SK-N-SH treated with all-trans-retinoic acid at 6 μM for 48 hours (cell line): ENCODE results near the gene SMIM13.

Experiments used
- ARNTL ChIP-seq: fragments of 450-650 bp; formaldehyde crosslinking; IDR thresholded peaks from 2 replicates; pipeline ENCODE4 v1.5.0; 2020; ENCODE audit warnings: low read depth, mild to moderate bottlenecking, moderate library complexity, borderline replicate concordance
- BACH2 ChIP-seq: fragments of 250-450 bp; sonication (Bioruptor Pico); IDR thresholded peaks from 2 replicates; pipeline ENCODE4 v1.9.0; 2021; ENCODE audit warnings: mild to moderate bottlenecking, borderline replicate concordance
- GLIS3 ChIP-seq: fragments of 250-450 bp; sonication (Bioruptor Pico); IDR thresholded peaks from 2 replicates; pipeline ENCODE4 v1.5.0; 2020; ENCODE audit warnings: mild to moderate bottlenecking, moderate library complexity
- ISL1 ChIP-seq: fragments of 250-450 bp; sonication (Bioruptor Pico); IDR thresholded peaks from 2 replicates; pipeline ENCODE4 v2.1.2; 2022; ENCODE audit warnings: mild to moderate bottlenecking, moderate library complexity
- RARB ChIP-seq: fragments of 250-450 bp; sonication (Bioruptor Pico); IDR thresholded peaks from 2 replicates; pipeline ENCODE4 v1.8.0; 2021; ENCODE audit warnings: mild to moderate bottlenecking, moderate library complexity
- ZFP30 ChIP-seq: fragments of 450-650 bp; formaldehyde crosslinking; IDR thresholded peaks from 2 replicates; pipeline ENCODE4 v1.5.0; 2022; ENCODE audit warnings: mild to moderate bottlenecking, moderate library complexity
- TF ChIP-seq, protein P1 (sequence below): fragments of 250-450 bp; sonication (Bioruptor Pico); IDR thresholded peaks from 2 replicates; pipeline ENCODE4 v1.5.1; 2020; ENCODE audit warnings: low read depth, mild to moderate bottlenecking, moderate library complexity
- TF ChIP-seq, protein P2 (sequence below): fragments of 250-450 bp; sonication (Bioruptor Pico); IDR thresholded peaks from 2 replicates; pipeline ENCODE4 v1.8.0; 2020; ENCODE audit warnings: mild to moderate bottlenecking, moderate library complexity, borderline replicate concordance
- TF ChIP-seq, protein P3 (sequence below): fragments of 250-450 bp; sonication (Bioruptor Pico); IDR thresholded peaks from 2 replicates; pipeline ENCODE4 v1.5.0; 2020; ENCODE audit warnings: mild to moderate bottlenecking, moderate library complexity

DNA sequence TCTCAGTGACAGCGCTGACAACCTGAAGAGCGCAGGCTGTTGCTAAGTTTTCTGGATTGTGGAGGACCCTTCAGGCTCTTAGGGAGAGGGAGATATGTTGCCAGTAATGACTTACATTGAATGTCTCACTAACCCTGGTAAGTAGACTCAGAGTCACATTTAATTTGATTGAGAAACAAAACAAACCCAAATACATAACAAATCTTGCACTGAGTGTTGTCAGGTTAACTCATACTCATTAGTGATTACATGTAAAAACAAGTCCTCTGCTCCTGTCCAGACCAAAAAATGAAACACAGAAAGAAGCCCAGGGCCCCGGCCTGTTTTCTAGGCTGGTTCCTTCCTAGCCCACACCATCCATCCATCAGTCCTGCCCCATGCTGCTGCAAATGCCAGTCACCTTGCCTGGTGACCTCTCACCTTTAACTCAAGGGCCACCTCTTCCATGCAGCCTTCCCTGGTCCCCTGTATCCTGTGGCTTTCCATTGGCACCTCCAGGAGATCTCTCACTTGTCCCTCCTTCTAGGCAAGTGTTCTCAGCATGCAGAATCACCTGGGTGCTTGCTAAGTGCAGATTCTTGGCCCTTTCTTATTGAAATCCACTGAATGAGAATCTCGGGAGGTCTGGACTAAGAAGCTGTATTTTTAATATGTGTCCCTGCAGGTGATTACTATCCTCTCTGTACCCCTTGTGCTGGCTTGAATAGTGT lies 52.6 kb downstream of the SMIM13 start:
- TF ChIP-seq ZFP30 (no peak), ARNTL (CRISPR knock-in tag) (no peak), RARB (CRISPR knock-in tag) (no peak), ISL1 (CRISPR knock-in tag) (no peak), BACH2 (CRISPR knock-in tag) (no peak), GLIS3 (CRISPR knock-in tag) (no peak)
- TF ChIP-seq, protein P1, sequence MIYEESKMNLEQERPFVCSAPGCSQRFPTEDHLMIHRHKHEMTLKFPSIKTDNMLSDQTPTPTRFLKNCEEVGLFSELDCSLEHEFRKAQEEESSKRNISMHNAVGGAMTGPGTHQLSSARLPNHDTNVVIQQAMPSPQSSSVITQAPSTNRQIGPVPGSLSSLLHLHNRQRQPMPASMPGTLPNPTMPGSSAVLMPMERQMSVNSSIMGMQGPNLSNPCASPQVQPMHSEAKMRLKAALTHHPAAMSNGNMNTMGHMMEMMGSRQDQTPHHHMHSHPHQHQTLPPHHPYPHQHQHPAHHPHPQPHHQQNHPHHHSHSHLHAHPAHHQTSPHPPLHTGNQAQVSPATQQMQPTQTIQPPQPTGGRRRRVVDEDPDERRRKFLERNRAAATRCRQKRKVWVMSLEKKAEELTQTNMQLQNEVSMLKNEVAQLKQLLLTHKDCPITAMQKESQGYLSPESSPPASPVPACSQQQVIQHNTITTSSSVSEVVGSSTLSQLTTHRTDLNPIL (CRISPR knock-in tag), result no peak
- TF ChIP-seq, protein P2, sequence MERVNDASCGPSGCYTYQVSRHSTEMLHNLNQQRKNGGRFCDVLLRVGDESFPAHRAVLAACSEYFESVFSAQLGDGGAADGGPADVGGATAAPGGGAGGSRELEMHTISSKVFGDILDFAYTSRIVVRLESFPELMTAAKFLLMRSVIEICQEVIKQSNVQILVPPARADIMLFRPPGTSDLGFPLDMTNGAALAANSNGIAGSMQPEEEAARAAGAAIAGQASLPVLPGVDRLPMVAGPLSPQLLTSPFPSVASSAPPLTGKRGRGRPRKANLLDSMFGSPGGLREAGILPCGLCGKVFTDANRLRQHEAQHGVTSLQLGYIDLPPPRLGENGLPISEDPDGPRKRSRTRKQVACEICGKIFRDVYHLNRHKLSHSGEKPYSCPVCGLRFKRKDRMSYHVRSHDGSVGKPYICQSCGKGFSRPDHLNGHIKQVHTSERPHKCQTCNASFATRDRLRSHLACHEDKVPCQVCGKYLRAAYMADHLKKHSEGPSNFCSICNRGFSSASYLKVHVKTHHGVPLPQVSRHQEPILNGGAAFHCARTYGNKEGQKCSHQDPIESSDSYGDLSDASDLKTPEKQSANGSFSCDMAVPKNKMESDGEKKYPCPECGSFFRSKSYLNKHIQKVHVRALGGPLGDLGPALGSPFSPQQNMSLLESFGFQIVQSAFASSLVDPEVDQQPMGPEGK (CRISPR knock-in tag), result no peak
- TF ChIP-seq, protein P3, sequence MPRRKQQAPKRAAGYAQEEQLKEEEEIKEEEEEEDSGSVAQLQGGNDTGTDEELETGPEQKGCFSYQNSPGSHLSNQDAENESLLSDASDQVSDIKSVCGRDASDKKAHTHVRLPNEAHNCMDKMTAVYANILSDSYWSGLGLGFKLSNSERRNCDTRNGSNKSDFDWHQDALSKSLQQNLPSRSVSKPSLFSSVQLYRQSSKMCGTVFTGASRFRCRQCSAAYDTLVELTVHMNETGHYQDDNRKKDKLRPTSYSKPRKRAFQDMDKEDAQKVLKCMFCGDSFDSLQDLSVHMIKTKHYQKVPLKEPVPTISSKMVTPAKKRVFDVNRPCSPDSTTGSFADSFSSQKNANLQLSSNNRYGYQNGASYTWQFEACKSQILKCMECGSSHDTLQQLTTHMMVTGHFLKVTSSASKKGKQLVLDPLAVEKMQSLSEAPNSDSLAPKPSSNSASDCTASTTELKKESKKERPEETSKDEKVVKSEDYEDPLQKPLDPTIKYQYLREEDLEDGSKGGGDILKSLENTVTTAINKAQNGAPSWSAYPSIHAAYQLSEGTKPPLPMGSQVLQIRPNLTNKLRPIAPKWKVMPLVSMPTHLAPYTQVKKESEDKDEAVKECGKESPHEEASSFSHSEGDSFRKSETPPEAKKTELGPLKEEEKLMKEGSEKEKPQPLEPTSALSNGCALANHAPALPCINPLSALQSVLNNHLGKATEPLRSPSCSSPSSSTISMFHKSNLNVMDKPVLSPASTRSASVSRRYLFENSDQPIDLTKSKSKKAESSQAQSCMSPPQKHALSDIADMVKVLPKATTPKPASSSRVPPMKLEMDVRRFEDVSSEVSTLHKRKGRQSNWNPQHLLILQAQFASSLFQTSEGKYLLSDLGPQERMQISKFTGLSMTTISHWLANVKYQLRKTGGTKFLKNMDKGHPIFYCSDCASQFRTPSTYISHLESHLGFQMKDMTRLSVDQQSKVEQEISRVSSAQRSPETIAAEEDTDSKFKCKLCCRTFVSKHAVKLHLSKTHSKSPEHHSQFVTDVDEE (CRISPR knock-in tag), result no peak
